T47D (cell line): ENCODE results near the gene SKA2.
A peak's percentile ranks its signal among the peaks of the same experiment; 100 is the strongest.

Experiments
- DNase-seq, 2 experiments: peaks; one replicate each; pipeline versions ENCODE4 v3.0.0 to v3.0.0-alpha.2; 2011 to 2012; ENCODE audit warnings: low read depth in 1 of 2, low spot score in 1 of 2
- JUND ChIP-seq: IDR thresholded peaks from 2 replicates; pipeline ENCODE4 v1.6.1; 2012; ENCODE audit warnings: low read depth
- in situ Hi-C: cut with HindIII; loops from 2 replicates; pipeline ENCODE4 v1.10.0; 2016; ENCODE audit warnings: low sequenced_read_pairs, low pct_unique_long_range_greater_than_20kb

SKA2 gene

DNA sequence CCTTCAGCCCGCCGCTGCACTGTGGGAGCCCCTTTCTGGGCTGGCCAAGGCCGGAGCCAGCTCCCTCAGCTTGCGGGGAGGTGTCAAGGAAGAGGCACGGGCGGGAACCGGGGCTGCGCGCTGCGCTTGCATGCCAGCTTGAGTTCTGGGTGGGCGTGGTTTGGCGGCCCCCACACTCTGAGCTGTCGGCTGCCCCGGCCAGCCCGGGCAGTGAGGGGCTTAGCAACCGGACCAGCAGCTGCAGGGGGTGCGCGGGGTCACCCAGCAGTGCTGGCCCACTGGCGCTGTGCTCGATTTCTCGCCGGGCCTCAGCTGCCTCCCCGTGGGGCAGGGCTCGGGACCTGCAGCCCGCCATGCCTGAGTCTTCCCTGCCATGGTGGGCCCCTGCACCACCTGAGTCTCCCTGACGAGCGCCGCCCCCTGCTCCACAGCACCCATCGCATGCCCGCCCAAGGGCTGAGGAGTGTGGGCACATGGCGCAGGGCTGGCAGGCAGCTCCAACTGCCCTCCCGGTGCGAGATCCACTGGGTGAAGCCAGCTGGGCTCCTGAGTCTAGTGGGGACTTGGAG, 17.5 kb upstream of the SKA2 start:
- no peak for DNase-seq
- TF ChIP-seq JUND: no peak
- in situ Hi-C loops: no loop called here

DNA sequence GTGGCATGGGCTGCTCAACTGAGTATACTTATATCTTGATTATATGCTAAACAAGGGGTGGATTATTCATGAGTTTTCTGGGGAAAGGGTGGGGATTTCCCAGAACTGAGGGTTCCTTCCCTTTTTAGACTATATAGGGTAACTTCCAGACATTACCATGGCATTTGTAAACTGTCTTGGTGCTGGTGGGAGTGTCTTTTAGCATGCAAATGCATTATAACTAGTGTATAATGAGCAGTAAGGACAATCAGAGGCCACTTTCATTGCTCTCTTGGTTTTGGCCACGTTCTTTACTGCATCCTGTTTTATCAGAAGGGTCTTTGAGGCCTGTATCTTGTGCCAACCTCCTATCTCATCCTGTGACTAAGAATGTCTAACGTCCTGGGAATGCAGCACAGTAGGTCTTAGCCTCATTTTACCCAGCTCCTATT, 12.6 kb upstream of the SKA2 start:
- no peak for TF ChIP-seq JUND
- DNase-seq: no peak
- in situ Hi-C loops: no loop called here

DNA sequence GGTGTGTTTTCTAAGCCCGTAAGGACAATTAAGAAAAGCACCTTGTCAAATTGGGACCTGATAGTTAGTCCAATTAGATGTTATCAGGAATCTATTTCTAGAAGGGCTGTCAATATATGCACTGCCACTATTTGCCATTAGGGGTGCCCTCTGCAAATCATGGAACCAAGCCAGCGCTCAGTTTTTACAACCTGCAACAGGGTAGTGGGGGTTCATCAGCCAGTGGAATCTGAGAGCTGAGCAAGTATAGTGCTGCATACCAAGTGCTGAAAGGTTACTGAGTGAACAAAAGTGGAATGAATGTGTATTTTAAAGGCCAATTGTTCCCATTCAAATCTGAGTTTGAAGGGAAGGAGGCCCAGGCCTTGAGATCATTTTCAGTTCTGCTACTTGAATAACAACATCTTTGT, 11.0 kb upstream of the SKA2 start:
- DNase-seq: peak; percentile 32 to 79
- no peak for TF ChIP-seq JUND
- in situ Hi-C loops: no loop called here

- no peak for DNase-seq
- no peak for TF ChIP-seq JUND
- in situ Hi-C loops: no loop called here
These were observed 6.5 kb upstream of the SKA2 start for GRCh38 chr17:59161477-59161876.

DNA sequence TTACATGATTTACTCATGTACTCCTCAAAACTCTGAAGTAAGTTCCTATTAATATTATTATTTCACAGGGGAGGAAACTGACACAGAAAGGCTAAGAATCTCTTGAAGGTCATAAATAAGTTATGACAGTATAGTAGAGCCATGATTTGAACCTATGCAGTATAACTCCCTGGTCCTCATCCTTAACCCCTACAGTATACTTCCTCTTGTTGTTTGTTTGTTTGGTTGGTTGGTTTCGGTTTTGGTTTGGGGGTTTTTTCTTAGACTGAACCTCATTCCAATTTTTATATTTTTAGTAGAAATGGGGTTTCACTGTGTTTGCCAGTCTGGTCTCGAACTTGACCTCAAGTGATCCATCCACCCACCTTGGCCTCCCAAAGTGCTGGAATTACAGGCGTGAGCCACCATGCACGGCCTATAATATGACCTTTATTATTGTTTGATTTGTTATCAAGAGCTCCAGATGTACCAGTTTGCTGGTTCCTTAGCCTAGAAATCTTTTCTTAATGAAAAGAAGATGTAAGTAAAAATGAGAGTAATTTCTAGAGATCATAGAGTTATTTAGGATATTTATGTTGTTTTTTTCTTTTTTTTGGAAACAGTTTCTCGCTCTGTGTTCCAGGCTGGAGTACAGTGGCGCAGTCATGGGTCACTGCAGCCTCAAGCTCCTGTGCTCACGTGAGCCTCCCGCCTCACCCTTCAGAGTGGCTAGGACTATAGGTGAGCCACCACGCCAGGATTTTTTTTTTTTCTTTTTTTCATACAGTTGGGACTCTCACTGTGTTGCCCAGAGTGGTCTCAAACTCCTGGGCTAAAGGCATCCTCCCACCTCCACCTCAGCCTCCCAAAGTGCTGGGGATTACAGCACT, 5.4 kb upstream of the SKA2 start:
- TF ChIP-seq JUND: no peak
- in situ Hi-C loops: no loop called here
- no peak for DNase-seq

DNA sequence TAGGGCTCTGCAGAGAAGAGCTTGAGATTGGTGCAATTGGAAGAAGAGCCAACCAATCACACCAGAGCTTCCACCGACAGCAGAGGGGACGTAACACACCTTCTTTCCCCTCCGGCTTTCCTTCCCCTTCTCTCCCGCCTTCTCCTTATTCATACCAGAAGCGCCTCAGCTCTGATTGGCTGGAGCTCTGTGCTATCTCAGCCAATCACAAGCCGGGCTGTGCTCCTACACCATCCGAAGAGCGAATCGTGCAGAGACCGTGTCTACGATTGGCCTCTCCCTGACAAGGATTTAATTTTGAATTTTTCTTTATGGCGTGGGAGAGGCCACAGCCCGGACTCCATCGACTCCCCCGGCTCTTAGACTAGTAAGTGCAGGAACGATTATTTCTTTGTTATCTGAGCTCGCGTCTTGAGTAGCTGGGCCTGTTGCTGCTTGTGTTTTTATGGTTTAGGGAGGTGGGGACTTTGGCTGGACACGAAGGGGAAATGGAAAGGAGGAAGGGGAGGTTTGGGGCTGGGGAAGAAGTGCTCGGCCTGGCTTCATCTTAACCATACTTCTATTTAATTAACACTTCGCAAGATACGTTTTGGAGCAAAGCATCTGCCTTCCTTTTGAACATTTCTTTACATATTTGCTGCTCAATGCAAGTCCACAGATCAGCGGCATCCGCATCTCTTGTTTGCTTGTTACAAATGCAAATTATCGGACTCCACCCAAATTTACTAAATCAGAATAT, 622 bp upstream of the SKA2 start, which contains the start of gene PRR11:
Gene PRR11, plus strand, starts transcription at position 308 of the 739 bp plus-strand sequence. CDS start 14,007 bp downstream, outside the sequence.
- in situ Hi-C loops: no loop called here
- peak in 1 of 2 experiments; percentile 86 for DNase-seq
- TF ChIP-seq JUND: no peak

DNA sequence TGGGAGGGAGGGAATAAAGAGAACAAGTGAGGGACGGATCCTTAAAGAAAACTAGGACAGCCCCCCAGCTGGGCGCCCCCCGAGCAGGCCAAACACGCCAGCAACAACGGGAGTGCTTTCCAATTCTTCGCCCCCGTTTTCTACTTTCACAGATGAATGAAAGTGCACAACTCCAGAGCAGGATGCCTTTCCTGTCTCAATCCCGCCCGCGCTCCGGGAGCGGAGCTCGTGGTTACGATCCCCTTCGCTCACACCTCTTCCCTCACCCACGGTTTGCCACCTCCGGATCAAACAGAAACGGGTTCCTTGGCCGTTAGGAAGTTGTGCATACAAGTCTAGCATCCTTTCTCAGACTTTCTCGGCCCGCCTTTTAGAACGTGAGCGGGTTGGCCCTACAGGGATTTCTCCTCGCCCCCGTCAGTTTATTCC, 680 bp downstream of the SKA2 start:
- TF ChIP-seq JUND: no peak
- DNase-seq: peak in 1 of 2 experiments; percentile 75
- in situ Hi-C loops: no loop called here

DNA sequence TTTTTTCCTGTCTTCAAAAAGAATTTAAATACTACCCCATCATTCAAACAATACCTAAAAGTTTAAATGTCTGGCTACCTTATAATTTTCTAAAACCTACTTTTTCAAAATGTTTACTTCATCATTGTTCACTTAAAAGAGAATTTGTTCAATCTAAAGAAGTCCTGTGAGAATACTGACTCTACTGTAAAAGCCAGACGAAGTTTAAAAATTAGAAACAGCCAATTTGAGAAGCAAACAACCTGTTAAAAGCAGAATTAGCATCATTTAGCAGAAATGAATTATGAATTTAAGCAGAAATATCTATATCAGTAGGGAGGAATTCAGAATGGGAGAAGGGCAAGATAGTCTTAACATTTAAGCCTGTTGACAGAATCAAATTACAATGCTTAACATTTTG, 2.1 kb downstream of the SKA2 start:
- DNase-seq: no peak
- in situ Hi-C loops: no loop called here

GRCh38 chr17:59151591-59151990, 3.4 kb downstream of the SKA2 start:
- in situ Hi-C loops: no loop called here
- TF ChIP-seq JUND: no peak
- DNase-seq: no peak

More for the DNA sequence above, 2.1 kb downstream of the SKA2 start:
- no peak for TF ChIP-seq JUND

- DNase-seq: no peak
- in situ Hi-C loops: no loop called here
- TF ChIP-seq JUND: no peak
These were observed 4.0 kb downstream of the SKA2 start for GRCh38 chr17:59151006-59151405.

DNA sequence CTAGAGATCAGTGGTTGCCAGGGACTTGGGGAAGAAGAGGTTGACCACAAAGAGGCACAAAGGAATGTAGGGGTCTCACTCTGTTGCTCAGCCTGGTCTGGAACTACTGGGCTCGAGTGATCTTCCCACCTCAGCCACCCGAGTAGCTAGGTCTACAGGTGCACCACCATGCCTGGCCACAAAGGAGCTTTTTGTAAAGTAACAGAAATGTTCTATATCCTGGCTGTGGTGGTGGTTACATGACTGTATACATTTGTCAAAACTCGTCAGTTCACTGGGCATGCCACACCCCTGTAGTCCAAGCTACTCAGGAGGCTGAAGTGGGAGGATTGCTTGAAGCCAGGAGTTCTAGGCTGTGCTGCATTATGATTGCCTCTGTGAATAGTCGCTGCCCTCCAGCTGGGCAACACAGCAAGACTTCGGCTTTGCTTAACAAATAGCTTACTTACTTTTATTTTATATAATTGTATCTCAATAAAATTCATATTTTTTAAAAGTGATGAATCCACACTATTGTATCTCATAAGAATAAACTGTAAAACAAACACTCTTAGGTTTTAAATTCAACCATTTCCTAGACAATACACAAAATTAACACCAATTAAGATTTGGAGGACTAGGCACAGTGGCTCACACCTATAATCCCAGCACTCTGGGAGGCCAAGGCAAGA, 5.0 kb downstream of the SKA2 start:
- DNase-seq: no peak
- no peak for TF ChIP-seq JUND
- in situ Hi-C loops: no loop called here

DNA sequence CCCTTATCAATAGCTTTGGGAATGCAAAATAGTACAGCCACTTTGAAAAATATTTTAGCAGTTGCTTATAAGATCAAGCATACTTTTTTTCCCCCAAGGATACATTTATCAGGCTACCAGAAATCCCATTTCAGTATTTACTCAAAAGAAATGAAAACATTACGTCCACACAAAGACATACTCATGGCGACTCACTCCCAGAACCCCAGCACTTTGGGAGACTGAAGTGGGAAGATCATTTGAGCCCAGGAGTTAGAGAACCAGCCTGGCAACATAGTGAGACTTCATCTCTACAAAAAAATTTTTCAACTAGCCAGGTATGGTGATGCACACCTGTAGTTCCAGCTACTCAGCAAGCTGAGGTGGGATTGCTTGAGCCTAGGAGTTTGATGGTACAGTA, 5.9 kb downstream of the SKA2 start:
- TF ChIP-seq JUND: no peak
- peak in 1 of 2 experiments; percentile 16 for DNase-seq
- in situ Hi-C loops: no loop called here
